Heart left ventricle (tissue), 13 donors: ENCODE results near the gene FBXO9.

ENCODE experiments used
- POLR2A ChIP-seq, 2 donors: fragments of 450-650 bp; IDR thresholded peaks; one replicate each; pipeline ENCODE4 v1.6.1; 2017; ENCODE audit warnings: antibody characterized with exemption in 2 of 2, mild to moderate bottlenecking in 2 of 2, moderate library complexity in 2 of 2
- TF ChIP-seq, protein P1 (sequence below), 12 donors: fragments of 200-600 bp; sonication (generic) in 4 of 12; IDR thresholded peaks; one replicate each; pipeline versions ENCODE4 v1.5.0 to v1.8.0; 2018 to 2022; ENCODE audit warnings: antibody characterized with exemption in 12 of 12, mild to moderate bottlenecking in 5 of 12
- donor health status: ischemic (EF 13 %, LVEDD 7.1; RV severe dilation, severe dysfunction).
- donor health status: DM: no; HTN: yes; CAD: no.
- donor health status: DM: no; HTN: no; CAD: no.
- donor health status: ischemic (EF 25% LVEDD 6.9; RV normal size, moderate dysfunction).
- donor health status: ischemic (EF 25% LVEDD 5.7; RV mildly dilated, moderate dysfunction).
- donor health status: ischemic (EF 35%, LVEDD 5.7; RV mildly dilated, moderate dysfunction).
- donor health status: nonischemic (EF 11% LVEDD 7.7; RV severe dilation, severe dysfunction).
- donor health status: DM: yes; HTN: yes; CAD: no.
- donor health status: PGD.
- donor health status: ischemic (EF 29% LVEDD 5.4; RV normal size, mild dysfunction).
- donor health status: nonischemic (EF 23%, LVEDD 6.1; RV moderate dilation, normal function).

DNA sequence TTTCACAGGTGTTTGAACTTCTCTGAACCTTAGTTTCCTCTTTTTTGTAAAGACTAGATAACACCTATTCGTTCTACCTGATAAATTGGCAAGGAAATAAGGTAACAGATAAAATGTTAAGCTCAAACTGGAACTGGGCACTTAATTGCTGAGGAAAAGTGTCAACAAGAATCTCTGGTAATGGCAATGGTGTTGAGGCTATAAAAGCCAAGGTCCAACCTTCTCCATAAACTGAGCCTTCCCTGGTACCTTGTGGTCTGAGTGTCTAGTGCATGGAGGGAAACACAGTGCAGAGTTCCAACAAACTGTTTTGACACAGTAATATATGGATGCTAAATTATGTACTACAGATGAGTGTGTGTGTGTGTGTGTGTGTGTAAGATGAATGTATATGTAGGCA, 36.7 kb upstream of the FBXO9 start:
- TF ChIP-seq, protein P1, sequence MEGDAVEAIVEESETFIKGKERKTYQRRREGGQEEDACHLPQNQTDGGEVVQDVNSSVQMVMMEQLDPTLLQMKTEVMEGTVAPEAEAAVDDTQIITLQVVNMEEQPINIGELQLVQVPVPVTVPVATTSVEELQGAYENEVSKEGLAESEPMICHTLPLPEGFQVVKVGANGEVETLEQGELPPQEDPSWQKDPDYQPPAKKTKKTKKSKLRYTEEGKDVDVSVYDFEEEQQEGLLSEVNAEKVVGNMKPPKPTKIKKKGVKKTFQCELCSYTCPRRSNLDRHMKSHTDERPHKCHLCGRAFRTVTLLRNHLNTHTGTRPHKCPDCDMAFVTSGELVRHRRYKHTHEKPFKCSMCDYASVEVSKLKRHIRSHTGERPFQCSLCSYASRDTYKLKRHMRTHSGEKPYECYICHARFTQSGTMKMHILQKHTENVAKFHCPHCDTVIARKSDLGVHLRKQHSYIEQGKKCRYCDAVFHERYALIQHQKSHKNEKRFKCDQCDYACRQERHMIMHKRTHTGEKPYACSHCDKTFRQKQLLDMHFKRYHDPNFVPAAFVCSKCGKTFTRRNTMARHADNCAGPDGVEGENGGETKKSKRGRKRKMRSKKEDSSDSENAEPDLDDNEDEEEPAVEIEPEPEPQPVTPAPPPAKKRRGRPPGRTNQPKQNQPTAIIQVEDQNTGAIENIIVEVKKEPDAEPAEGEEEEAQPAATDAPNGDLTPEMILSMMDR (IDR thresholded peaks at IDR 0.05), result no peak
- TF ChIP-seq POLR2A (IDR thresholded peaks at IDR 0.05), result no peak
